ENCODE results near the gene LAMA2. TPM values are rescaled to one million over a fixed set of nuclear protein-coding genes. Genes with fewer than 3 reads are reported as not detected.

LAMA2 gene
- total RNA-seq, 1 experiment from 2014 or later = 4.2 TPM

- Histone ChIP-seq H3K4me2 (ENCODE audit: insufficient read depth, insufficient read length, low read length) (no peak overlapping the region), H3T11ph (ENCODE audit: low read length) (no peak overlapping the region), H3K4me1 (ENCODE audit: insufficient read depth, low read length) (peaks cover 3% of the 10 kb centered on the region; the same call in 1 of the 2 replicates), H3K4ac (ENCODE audit: low read depth, low read length) (no peak overlapping the region), H2BK15ac (ENCODE audit: low read depth, low read length) (no peak overlapping the region), H4K20me1 (ENCODE audit: control insufficient read depth, insufficient read depth, insufficient read length) (no peaks in the 10 kb centered on the region), H2AK5ac (ENCODE audit: insufficient read length, low read length) (no peak overlapping the region), H3K9me3 (ENCODE audit: control insufficient read depth, low read depth, low read length) (no peaks in the 10 kb centered on the region), H4K91ac (ENCODE audit: insufficient read length, low read depth, low read length) (no peak overlapping the region), H3K9ac (ENCODE audit: extremely low read depth, insufficient read length, low read length) (no peak overlapping the region), H2BK120ac (ENCODE audit: low read depth, low read length, poor library complexity, severe bottlenecking) (no peak overlapping the region), H3K27me3 (ENCODE audit: insufficient read depth, low read length) (no peaks in the 10 kb centered on the region), H3K79me1 (ENCODE audit: insufficient read depth, low read depth, low read length, poor library complexity, severe bottlenecking) (no peaks in the 10 kb centered on the region), H3K14ac (ENCODE audit: insufficient read depth, low read length) (no peak overlapping the region), H2BK5ac (ENCODE audit: insufficient read length, low read length) (no peak overlapping the region), H3K56ac (ENCODE audit: insufficient read length, low read depth, low read length) (no peak overlapping the region), H3K23me2 (ENCODE audit: insufficient read length, low read depth, low read length, poor library complexity, severe bottlenecking) (no peaks in the 10 kb centered on the region), H2AFZ (ENCODE audit: low read length) (no peak overlapping the region), H3K79me2 (ENCODE audit: insufficient read depth, low read length) (no peaks in the 10 kb centered on the region), H2BK20ac (ENCODE audit: low read depth, low read length, poor library complexity, severe bottlenecking) (no peak overlapping the region), H3K18ac (ENCODE audit: insufficient read length, low read depth, low read length) (no peak overlapping the region), H2BK12ac (ENCODE audit: insufficient read length, low read depth, low read length) (no peak overlapping the region), H4K8ac (replicated peaks; ENCODE audit: insufficient read length, low read depth, low read length) (no peak overlapping the region), H3K27ac (ENCODE audit: insufficient read length, low read depth, low read length) (no peak overlapping the region), H3K23ac (ENCODE audit: insufficient read length, low read depth, low read length) (no peak overlapping the region), H4K5ac (ENCODE audit: insufficient read length, low read depth, low read length) (no peak overlapping the region)
- DNase-seq = no peak
- H3K27ac Mint-ChIP-seq = peak overlapping the region in 2 of 3 experiments; percentile 66 to 79; a peak in 2 of 7 replicates
- no CpG with 5 or more reads among the region's 2 CpGs for WGBS (ENCODE audit: extremely low coverage, insufficient read length, low lambda C conversion rate)
- no peaks in the 10 kb centered on the region for H3K9me3 Mint-ChIP-seq
- H3K4me3 Mint-ChIP-seq = no peak overlapping the region
- TF ChIP-seq, protein P1, sequence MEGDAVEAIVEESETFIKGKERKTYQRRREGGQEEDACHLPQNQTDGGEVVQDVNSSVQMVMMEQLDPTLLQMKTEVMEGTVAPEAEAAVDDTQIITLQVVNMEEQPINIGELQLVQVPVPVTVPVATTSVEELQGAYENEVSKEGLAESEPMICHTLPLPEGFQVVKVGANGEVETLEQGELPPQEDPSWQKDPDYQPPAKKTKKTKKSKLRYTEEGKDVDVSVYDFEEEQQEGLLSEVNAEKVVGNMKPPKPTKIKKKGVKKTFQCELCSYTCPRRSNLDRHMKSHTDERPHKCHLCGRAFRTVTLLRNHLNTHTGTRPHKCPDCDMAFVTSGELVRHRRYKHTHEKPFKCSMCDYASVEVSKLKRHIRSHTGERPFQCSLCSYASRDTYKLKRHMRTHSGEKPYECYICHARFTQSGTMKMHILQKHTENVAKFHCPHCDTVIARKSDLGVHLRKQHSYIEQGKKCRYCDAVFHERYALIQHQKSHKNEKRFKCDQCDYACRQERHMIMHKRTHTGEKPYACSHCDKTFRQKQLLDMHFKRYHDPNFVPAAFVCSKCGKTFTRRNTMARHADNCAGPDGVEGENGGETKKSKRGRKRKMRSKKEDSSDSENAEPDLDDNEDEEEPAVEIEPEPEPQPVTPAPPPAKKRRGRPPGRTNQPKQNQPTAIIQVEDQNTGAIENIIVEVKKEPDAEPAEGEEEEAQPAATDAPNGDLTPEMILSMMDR (conservative IDR thresholded peaks at IDR 0.05) = no peak
- H3K27me3 Mint-ChIP-seq (ENCODE audit: low read depth) = no peaks in the 10 kb centered on the region
- H3K36me3 Mint-ChIP-seq (ENCODE audit: insufficient read depth in 1 of 3, low read depth in 3 of 3) = peaks cover 0 to 3% (median 0%) of the 10 kb centered on the region in 3 experiments; a peak in 3 of 7 replicates
- peaks cover 37 to 39% of the 10 kb centered on the region in 2 experiments for H3K4me1 Mint-ChIP-seq
Observed at GRCh38 chr6:129320892-129321291, 438.0 kb downstream of the LAMA2 start.
